Tibial nerve (tissue), 4 donors: Measurements from ENCODE around the gene DHX34.

ENCODE experiments used
- CTCF ChIP-seq, 5 experiments: fragments of 200-600 bp in 3 of 5; fragments of 450-650 bp in 2 of 5; sonication (generic) in 3 of 5; IDR thresholded peaks; one replicate each; pipeline ENCODE4 v1.5.1; 2016 to 2019; ENCODE audit warnings: antibody characterized with exemption in 5 of 5, mild to moderate bottlenecking in 3 of 5, moderate library complexity in 2 of 5
- EP300 ChIP-seq, 2 donors: sonication (generic); formaldehyde crosslinking; IDR thresholded peaks; one replicate each; pipeline ENCODE4 v1.6.1; 2017; ENCODE audit warnings: antibody characterized with exemption in 2 of 2, mild to moderate bottlenecking in 1 of 2
- POLR2A ChIP-seq, 2 donors: fragments of 450-650 bp; IDR thresholded peaks; one replicate each; pipeline ENCODE4 v1.6.1; 2017; ENCODE audit warnings: antibody characterized with exemption in 2 of 2, mild to moderate bottlenecking in 2 of 2, moderate library complexity in 2 of 2

- TF ChIP-seq CTCF (IDR thresholded peaks at IDR 0.05) (no peak), POLR2A (IDR thresholded peaks at IDR 0.05) (no peak), EP300 (IDR thresholded peaks at IDR 0.05) (peak in 1 of 2 donors; percentile 70)
These were observed 38.3 kb upstream of the DHX34 start for GRCh38 chr19:47310819-47311218.
